DOHH2 (cell line): ENCODE results near the gene GPR15LG.

Experiments used
- EZH2phosphoT487 ChIP-seq: fragments of 200-600 bp; sonication (generic); IDR thresholded peaks from 2 replicates; pipeline ENCODE4 v1.6.1; 2017; ENCODE audit warnings: borderline replicate concordance, mild to moderate bottlenecking, antibody characterized with exemption, low read length, moderate library complexity, mixed read lengths
- TF ChIP-seq, protein P1 (sequence below): fragments of 200-600 bp; sonication (generic); IDR thresholded peaks from one replicate; pipeline ENCODE4 v1.5.1; 2014; ENCODE audit warnings: antibody characterized with exemption, mild to moderate bottlenecking, low read depth, low read length; ENCODE audit not compliant: poor library complexity, severe bottlenecking

DNA sequence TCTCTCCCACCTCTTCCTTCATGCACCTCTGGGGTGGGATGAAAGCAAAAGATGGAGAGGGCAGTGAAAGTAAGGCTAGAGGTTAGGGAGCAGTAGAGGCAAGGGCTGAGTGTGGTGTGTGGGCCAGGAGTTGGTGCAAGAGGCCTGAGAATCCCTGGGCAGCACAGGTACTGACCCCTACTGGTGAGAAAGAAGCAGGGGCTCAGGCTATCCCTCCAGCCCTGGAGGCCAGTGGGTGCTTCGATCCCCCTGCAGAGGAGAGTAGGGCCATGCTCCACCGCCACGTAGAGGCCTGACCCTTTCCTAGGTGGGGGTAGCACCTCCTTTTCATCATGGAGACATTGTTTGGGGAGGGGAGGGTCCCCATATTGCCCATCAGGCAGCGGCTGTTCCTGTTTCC is 30.5 kb downstream of the GPR15LG start:
- TF ChIP-seq, protein P1, sequence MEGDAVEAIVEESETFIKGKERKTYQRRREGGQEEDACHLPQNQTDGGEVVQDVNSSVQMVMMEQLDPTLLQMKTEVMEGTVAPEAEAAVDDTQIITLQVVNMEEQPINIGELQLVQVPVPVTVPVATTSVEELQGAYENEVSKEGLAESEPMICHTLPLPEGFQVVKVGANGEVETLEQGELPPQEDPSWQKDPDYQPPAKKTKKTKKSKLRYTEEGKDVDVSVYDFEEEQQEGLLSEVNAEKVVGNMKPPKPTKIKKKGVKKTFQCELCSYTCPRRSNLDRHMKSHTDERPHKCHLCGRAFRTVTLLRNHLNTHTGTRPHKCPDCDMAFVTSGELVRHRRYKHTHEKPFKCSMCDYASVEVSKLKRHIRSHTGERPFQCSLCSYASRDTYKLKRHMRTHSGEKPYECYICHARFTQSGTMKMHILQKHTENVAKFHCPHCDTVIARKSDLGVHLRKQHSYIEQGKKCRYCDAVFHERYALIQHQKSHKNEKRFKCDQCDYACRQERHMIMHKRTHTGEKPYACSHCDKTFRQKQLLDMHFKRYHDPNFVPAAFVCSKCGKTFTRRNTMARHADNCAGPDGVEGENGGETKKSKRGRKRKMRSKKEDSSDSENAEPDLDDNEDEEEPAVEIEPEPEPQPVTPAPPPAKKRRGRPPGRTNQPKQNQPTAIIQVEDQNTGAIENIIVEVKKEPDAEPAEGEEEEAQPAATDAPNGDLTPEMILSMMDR: peak; percentile 59
- TF ChIP-seq EZH2phosphoT487: no peak
